Amygdala (tissue), 56 donors: Measurements from ENCODE around the gene IQGAP3.
"Not testable (repeated sequence)": the region's sequence is repeated elsewhere in the genome, so short reads cannot be mapped to it uniquely, and the experiment has no call there.

Source experiments
- DNase-seq, 56 donors: peaks; one replicate each; lab custom pipeline; 2025; lab: John Stamatoyannopoulos, UW

The IQGAP3 gene

GRCh38 chr1:156571919-156572662 is at the start of gene IQGAP3:
IQGAP3 (minus strand) TSS chr1:156572565; CDS start chr1:156572529, 36 bp downstream.
- peak in 52 of 56 donors; percentile 12 to 81 (median 54) for DNase-seq

GRCh38 chr1:156619582-156619955 is 47.2 kb upstream of the IQGAP3 start:
- DNase-seq: peak in 1 of 56 donors; percentile 43

- DNase-seq: peak in 43 of 56 donors; percentile 22 to 82 (median 53)
These were observed 46.7 kb upstream of the IQGAP3 start, which contains the start of gene HAPLN2 for GRCh38 chr1:156618853-156619581. HAPLN2 (plus strand) TSS chr1:156619415; CDS start chr1:156623491, 4,076 bp downstream.

- peak in 50 of 56 donors; percentile 23 to 88 (median 64) for DNase-seq
These were observed 44.1 kb upstream of the IQGAP3 start for GRCh38 chr1:156616463-156616862.

- peak in 10 of 56 donors; percentile 21 to 62 (median 38) for DNase-seq
These were observed 43.6 kb upstream of the IQGAP3 start for GRCh38 chr1:156615946-156616345.

- no peak for DNase-seq
These were observed 40.3 kb upstream of the IQGAP3 start for GRCh38 chr1:156612666-156613065.

- DNase-seq: not testable (repeated sequence)
These were observed 37.7 kb upstream of the IQGAP3 start for GRCh38 chr1:156610072-156610471.

GRCh38 chr1:156608981-156609380 is 36.6 kb upstream of the IQGAP3 start:
- DNase-seq: peak in 4 of 56 donors; percentile 6 to 12 (median 10)

- DNase-seq: peak in 35 of 56 donors; percentile 14 to 78 (median 40)
These were observed 35.8 kb upstream of the IQGAP3 start for GRCh38 chr1:156608036-156608674.

- DNase-seq: not testable (repeated sequence)
These were observed 35.0 kb upstream of the IQGAP3 start for GRCh38 chr1:156607344-156607743.

GRCh38 chr1:156602557-156602993 is 30.2 kb upstream of the IQGAP3 start:
- peak in 1 of 56 donors; percentile 22 for DNase-seq

- DNase-seq: no peak
These were observed 29.5 kb upstream of the IQGAP3 start for GRCh38 chr1:156601892-156602291.

GRCh38 chr1:156601122-156601830 is 28.9 kb upstream of the IQGAP3 start, which contains the start of gene GPATCH4:
GPATCH4 (minus strand) TSS chr1:156601479.
- peak in 53 of 56 donors; percentile 30 to 89 (median 73) for DNase-seq

GRCh38 chr1:156600733-156601121 is 28.4 kb upstream of the IQGAP3 start:
- DNase-seq: no peak

- no peak for DNase-seq
These were observed 27.4 kb upstream of the IQGAP3 start for GRCh38 chr1:156599811-156600210.

GRCh38 chr1:156598731-156599432 is 26.5 kb upstream of the IQGAP3 start:
- DNase-seq: no peak

GRCh38 chr1:156598125-156598524 is 25.8 kb upstream of the IQGAP3 start:
- DNase-seq: no peak

GRCh38 chr1:156596426-156596825 is 24.1 kb upstream of the IQGAP3 start:
- no peak for DNase-seq

GRCh38 chr1:156595016-156595415 is 22.7 kb upstream of the IQGAP3 start:
- DNase-seq: no peak

- no peak for DNase-seq
These were observed 21.8 kb upstream of the IQGAP3 start for GRCh38 chr1:156594190-156594589.
